Neural cell (in vitro differentiated cells): ENCODE results near the gene UCK2.

ENCODE experiments used
- CTCF ChIP-seq: fragments of 450-650 bp; IDR thresholded peaks from 2 replicates; pipeline ENCODE4 v1.5.1; 2014; ENCODE audit warnings: antibody characterized with exemption, mild to moderate bottlenecking, moderate library complexity; ENCODE audit not compliant: poor library complexity, severe bottlenecking
- EP300 ChIP-seq: fragments of 450-650 bp; conservative IDR thresholded peaks from 2 replicates; pipeline ENCODE4 v1.6.1; 2014; ENCODE audit warnings: antibody characterized with exemption, mild to moderate bottlenecking, moderate library complexity; ENCODE audit not compliant: poor library complexity, severe bottlenecking
- EZH2 ChIP-seq: fragments of 200-600, 300-800 bp; shearing (Covaris generic), sonication (generic); IDR thresholded peaks from 2 replicates; pipeline ENCODE4 v1.6.1; 2014; ENCODE audit warnings: antibody characterized with exemption, low read length, borderline replicate concordance, mild to moderate bottlenecking; ENCODE audit not compliant: insufficient read depth, poor library complexity, severe bottlenecking
- MXI1 ChIP-seq: fragments of 450-650 bp; conservative IDR thresholded peaks from 2 replicates; pipeline ENCODE4 v1.6.1; 2014; ENCODE audit warnings: antibody characterized with exemption, mild to moderate bottlenecking; ENCODE audit not compliant: poor library complexity, severe bottlenecking
- POLR2AphosphoS5 ChIP-seq: IDR thresholded peaks from 2 replicates; pipeline ENCODE4 v1.6.1; 2012
- REST ChIP-seq: IDR thresholded peaks from 2 replicates; pipeline ENCODE4 v1.6.1; 2012; ENCODE audit warnings: borderline replicate concordance
- TAF1 ChIP-seq: IDR thresholded peaks from 2 replicates; pipeline ENCODE4 v1.6.1; 2012; ENCODE audit warnings: low read depth

GRCh38 chr1:165855010-165855838 is 27.8 kb downstream of the UCK2 start:
- TF ChIP-seq EP300 (no peak), EZH2 (no peak), CTCF (no peak), TAF1 (no peak), MXI1 (no peak), POLR2AphosphoS5 (no peak), REST (no peak)
